ENCODE measurements around the gene MBTPS1.
A peak's percentile ranks its signal among the peaks of the same experiment; 100 is the strongest.

Gene MBTPS1

GRCh38 chr16:84020353-84020752, 96.4 kb downstream of the MBTPS1 start:
- ChIA-PET CTCF (no interaction called here), POLR2A (no interaction called here)
- no peak for TF ChIP-seq CTCF (IDR thresholded peaks at IDR 0.05; ENCODE audit: control extremely low read depth, extremely low read depth, low read depth, missing control alignments)
- DNase-seq (ENCODE audit: extremely low spot score), result no peak

DNA sequence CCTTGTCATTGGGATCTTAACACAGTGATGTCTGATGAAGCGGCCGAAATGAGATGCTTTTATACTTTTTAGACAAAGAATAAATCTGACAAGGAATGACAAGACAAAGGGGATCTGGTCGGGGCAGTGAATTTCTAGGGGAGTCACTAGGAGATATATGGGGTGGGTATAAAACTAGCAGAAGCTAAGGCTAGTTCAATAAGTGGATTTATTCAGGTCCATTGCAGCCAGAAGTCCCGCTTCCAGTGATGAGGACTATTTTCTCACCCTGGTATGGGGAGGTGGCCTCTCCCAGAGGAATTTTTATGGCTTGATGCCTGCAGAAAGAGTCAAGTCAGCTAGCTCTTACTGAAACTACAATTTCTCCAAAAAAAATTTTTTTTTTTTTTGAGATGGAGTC, 98.0 kb downstream of the MBTPS1 start:
- CTCF ChIA-PET, result no interaction called here
- DNase-seq (ENCODE audit: extremely low spot score), result no peak
- POLR2A ChIA-PET, result no interaction called here
- TF ChIP-seq CTCF (IDR thresholded peaks at IDR 0.05; ENCODE audit: control extremely low read depth, extremely low read depth, low read depth, missing control alignments), result no peak

- DNase-seq (ENCODE audit: extremely low spot score), result no peak
- ChIA-PET POLR2A (no interaction called here), CTCF (no interaction called here)
- TF ChIP-seq CTCF (IDR thresholded peaks at IDR 0.05; ENCODE audit: control extremely low read depth, extremely low read depth, low read depth, missing control alignments), result no peak
These were observed 100.3 kb downstream of the MBTPS1 start for GRCh38 chr16:84016477-84016876.

DNA sequence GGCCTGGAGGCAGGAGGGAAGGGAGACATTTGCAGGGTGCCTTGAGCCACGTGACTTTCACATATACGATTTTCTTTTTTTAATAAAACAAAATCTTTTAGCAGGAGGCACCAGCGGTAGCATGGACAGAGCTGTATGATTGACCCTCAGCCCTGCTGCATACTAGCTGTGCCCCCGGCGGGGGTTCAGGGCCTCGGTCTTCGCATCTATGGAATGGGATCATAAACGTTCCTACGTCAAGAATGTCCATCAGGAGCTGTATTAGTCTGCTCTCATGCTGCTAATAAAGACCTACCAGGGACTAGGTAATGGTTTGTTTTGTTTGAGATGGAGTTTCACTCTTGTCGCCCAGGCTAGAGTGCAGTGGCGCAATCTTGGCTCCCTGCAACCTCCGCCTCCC, 101.3 kb downstream of the MBTPS1 start:
- no peak for TF ChIP-seq CTCF (IDR thresholded peaks at IDR 0.05; ENCODE audit: control extremely low read depth, extremely low read depth, low read depth, missing control alignments)
- DNase-seq (ENCODE audit: extremely low spot score), result no peak
- CTCF ChIA-PET, result no interaction called here
- POLR2A ChIA-PET, result no interaction called here

- TF ChIP-seq CTCF (IDR thresholded peaks at IDR 0.05; ENCODE audit: control extremely low read depth, extremely low read depth, low read depth, missing control alignments), result no peak
- CTCF ChIA-PET, result interaction anchor here (1.1 kb wide), 2 partner anchors 72 to 491 kb away, joined by 3 read pairs; no protein-coding TSS in a partner anchor
- POLR2A ChIA-PET, result no interaction called here
- DNase-seq (ENCODE audit: extremely low spot score), result no peak
These were observed 102.0 kb downstream of the MBTPS1 start for GRCh38 chr16:84014570-84015327.

DNA sequence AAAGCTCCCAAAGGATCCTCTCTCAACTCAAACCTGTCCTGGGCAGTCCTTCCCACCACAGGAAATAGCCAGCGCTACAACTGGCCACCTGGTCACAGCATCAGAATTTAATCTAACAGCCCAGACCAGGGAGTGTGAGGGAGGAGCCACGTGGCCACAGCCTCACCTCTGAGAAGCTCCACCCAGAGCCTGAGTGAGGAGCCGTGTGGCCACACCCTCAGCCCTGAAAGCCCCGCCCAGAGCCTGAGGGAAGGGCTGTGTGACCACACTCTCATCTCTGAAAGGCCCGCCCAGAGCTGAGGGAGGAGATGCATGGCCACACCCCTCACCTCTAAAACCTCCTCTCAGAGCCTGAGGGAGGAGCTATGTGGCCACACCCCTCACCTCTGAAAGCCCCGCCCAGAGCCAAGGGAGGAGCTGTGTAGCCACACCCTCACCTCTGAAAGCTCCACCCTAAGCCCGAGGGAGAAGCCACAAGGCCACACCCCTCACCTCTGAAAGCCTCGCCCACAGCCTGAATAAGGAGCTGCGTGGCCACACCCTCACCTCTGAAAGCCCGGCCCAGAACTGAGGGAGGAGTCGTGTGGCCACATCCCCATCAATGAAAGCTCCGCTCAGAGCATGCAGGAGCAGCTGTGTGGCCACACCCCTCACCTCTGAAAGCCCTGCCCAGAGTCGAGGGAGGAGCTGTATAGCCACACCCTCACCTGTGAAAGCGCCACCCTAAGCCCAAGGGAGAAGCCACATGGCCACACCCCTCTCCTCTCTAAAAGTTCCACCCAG, 102.8 kb downstream of the MBTPS1 start:
- CTCF ChIA-PET, result interaction anchor here (1.1 kb wide), 2 partner anchors 73 to 492 kb away, joined by 3 read pairs; no protein-coding TSS in a partner anchor
- POLR2A ChIA-PET, result no interaction called here
- TF ChIP-seq CTCF (IDR thresholded peaks at IDR 0.05; ENCODE audit: control extremely low read depth, extremely low read depth, low read depth, missing control alignments), result no peak
- DNase-seq (ENCODE audit: extremely low spot score), result peak; percentile 73
